ENCODE measurements around the gene CAPZB.

The CAPZB gene

GRCh38 chr1:19300211-19300610 is 185.1 kb downstream of the CAPZB start:
- Histone ChIP-seq H3K9me3 (ENCODE audit: insufficient read depth, low read length, severe bottlenecking) (peaks cover 7% of the 10 kb centered on the region), H3K4me2 (ENCODE audit: insufficient read depth, low read length) (no peak overlapping the region), H3K27ac (ENCODE audit: low read length) (no peak overlapping the region), H3K4me1 (ENCODE audit: insufficient read depth, low read length) (no peaks in the 10 kb centered on the region), H3K9ac (ENCODE audit: low read depth, low read length) (no peak overlapping the region), H3K4me3 (ENCODE audit: low read depth in 1 of 2, low read length in 2 of 2) (no peak overlapping the region), H3K27me3 (ENCODE audit: insufficient read depth, low read length, poor library complexity) (no peaks in the 10 kb centered on the region), H3K79me2 (ENCODE audit: insufficient read depth, low read length) (no peaks in the 10 kb centered on the region), H2AFZ (ENCODE audit: low read depth, low read length) (no peak overlapping the region), H4K20me1 (ENCODE audit: insufficient read depth, low read length) (no peaks in the 10 kb centered on the region), H3K36me3 (ENCODE audit: insufficient read depth, low read length) (peaks cover 27% of the 10 kb centered on the region)
- no peak for DNase-seq
- no peak for TF ChIP-seq EZH2 (IDR thresholded peaks at IDR 0.05; ENCODE audit: borderline replicate concordance, low read depth, low read length, severe bottlenecking)
- no peak for TF ChIP-seq CTCF (IDR thresholded peaks at IDR 0.05; ENCODE audit: borderline replicate concordance, extremely low read depth, low read length, poor library complexity, severe bottlenecking)
- no peak for ATAC-seq (ENCODE audit: insufficient read depth, low read depth)

- no peak overlapping the region for H3K9ac ChIP-seq (ENCODE audit: low read depth, low read length)
- no peaks in the 10 kb centered on the region for H3K79me2 ChIP-seq (ENCODE audit: insufficient read depth, low read length)
- TF ChIP-seq EZH2 (IDR thresholded peaks at IDR 0.05; ENCODE audit: borderline replicate concordance, low read depth, low read length, severe bottlenecking), result no peak
- no peak overlapping the region for H3K4me2 ChIP-seq (ENCODE audit: insufficient read depth, low read length)
- H3K9me3 ChIP-seq (ENCODE audit: insufficient read depth, low read length, severe bottlenecking), result peaks cover 24% of the 10 kb centered on the region
- no peaks in the 10 kb centered on the region for H3K36me3 ChIP-seq (ENCODE audit: insufficient read depth, low read length)
- H2AFZ ChIP-seq (ENCODE audit: low read depth, low read length), result no peak overlapping the region
- no peak overlapping the region for H3K27ac ChIP-seq (ENCODE audit: low read length)
- H3K27me3 ChIP-seq (ENCODE audit: insufficient read depth, low read length, poor library complexity), result no peaks in the 10 kb centered on the region
- no peak for ATAC-seq (ENCODE audit: insufficient read depth, low read depth)
- no peaks in the 10 kb centered on the region for H3K4me1 ChIP-seq (ENCODE audit: insufficient read depth, low read length)
- no peak overlapping the region for H3K4me3 ChIP-seq (ENCODE audit: low read depth in 1 of 2, low read length in 2 of 2)
- DNase-seq, result no peak
- H4K20me1 ChIP-seq (ENCODE audit: insufficient read depth, low read length), result no peaks in the 10 kb centered on the region
Observed at GRCh38 chr1:19294638-19295037, 190.7 kb downstream of the CAPZB start.

GRCh38 chr1:19289244-19289643 is 196.1 kb downstream of the CAPZB start:
- Histone ChIP-seq H3K9ac (ENCODE audit: low read depth, low read length) (no peak overlapping the region), H3K27me3 (ENCODE audit: insufficient read depth, low read length, poor library complexity) (no peaks in the 10 kb centered on the region), H3K4me1 (ENCODE audit: insufficient read depth, low read length) (no peaks in the 10 kb centered on the region), H3K4me2 (ENCODE audit: insufficient read depth, low read length) (no peak overlapping the region), H3K27ac (ENCODE audit: low read length) (no peak overlapping the region), H2AFZ (ENCODE audit: low read depth, low read length) (no peak overlapping the region), H3K4me3 (ENCODE audit: low read depth in 1 of 2, low read length in 2 of 2) (no peak overlapping the region), H4K20me1 (ENCODE audit: insufficient read depth, low read length) (no peaks in the 10 kb centered on the region), H3K36me3 (ENCODE audit: insufficient read depth, low read length) (no peaks in the 10 kb centered on the region), H3K9me3 (ENCODE audit: insufficient read depth, low read length, severe bottlenecking) (peaks cover 7% of the 10 kb centered on the region), H3K79me2 (ENCODE audit: insufficient read depth, low read length) (no peaks in the 10 kb centered on the region)
- no peak for TF ChIP-seq EZH2 (IDR thresholded peaks at IDR 0.05; ENCODE audit: borderline replicate concordance, low read depth, low read length, severe bottlenecking)
- TF ChIP-seq CTCF (IDR thresholded peaks at IDR 0.05; ENCODE audit: borderline replicate concordance, extremely low read depth, low read length, poor library complexity, severe bottlenecking), result no peak
- ATAC-seq (ENCODE audit: insufficient read depth, low read depth), result no peak
- no peak for DNase-seq

Data from DND-41 (cell line).